H1 (cell line): Measurements from ENCODE around the gene PARD3. TPM values are rescaled to one million over a fixed set of nuclear protein-coding genes. Genes with fewer than 3 reads are reported as not detected.

ENCODE experiments used
- BCL11A ChIP-seq, 2 experiments: IDR thresholded peaks; one replicate each; pipeline ENCODE4 v1.6.1; 2011; ENCODE audit warnings: low read depth in 2 of 2, low read length in 2 of 2, mild to moderate bottlenecking in 2 of 2
- BRCA1 ChIP-seq: IDR thresholded peaks from 2 replicates; pipeline ENCODE4 v1.6.1; 2012; ENCODE audit warnings: low read depth, low read length, improper control_type of control experiment
- FOSL1 ChIP-seq: IDR thresholded peaks from 2 replicates; pipeline ENCODE4 v1.6.1; 2011; ENCODE audit warnings: mild to moderate bottlenecking, low read depth, low read length, moderate library complexity; ENCODE audit not compliant: insufficient read depth
- NANOG ChIP-seq: IDR thresholded peaks from 2 replicates; pipeline ENCODE4 v1.6.1; 2011; ENCODE audit warnings: low read length, low read depth, mild to moderate bottlenecking, inconsistent platforms; ENCODE audit not compliant: insufficient read depth, poor library complexity, severe bottlenecking
- RNF2 ChIP-seq: fragments of 200-900, 300-1000 bp; sonication (generic); IDR thresholded peaks from 2 replicates; pipeline ENCODE4 v1.7.1; 2016; ENCODE audit warnings: borderline replicate concordance, low read depth, mild to moderate bottlenecking, antibody characterized with exemption, low read length; ENCODE audit not compliant: poor library complexity, severe bottlenecking; ENCODE audit errors: missing control alignments
- SAP30 ChIP-seq: fragments of 300-600 bp; sonication (generic); IDR thresholded peaks from 2 replicates; pipeline ENCODE4 v1.7.1; 2012; ENCODE audit warnings: low read length, moderate library complexity, mild to moderate bottlenecking, inconsistent platforms; ENCODE audit not compliant: insufficient read depth, insufficient replicate concordance
- SIN3A ChIP-seq, 2 experiments: IDR thresholded peaks in 1 of 2; conservative IDR thresholded peaks in 1 of 2; 2 replicates each; pipeline ENCODE4 v1.6.1; 2011 to 2012; ENCODE audit warnings: low read length in 2 of 2, improper control_type of control experiment in 1 of 2, low read depth in 1 of 2, mild to moderate bottlenecking in 1 of 2
- SIX5 ChIP-seq: IDR thresholded peaks from 2 replicates; pipeline ENCODE4 v1.6.1; 2011; ENCODE audit warnings: mild to moderate bottlenecking, low read depth, low read length
- SP4 ChIP-seq: IDR thresholded peaks from 2 replicates; pipeline ENCODE4 v1.6.1; 2012; ENCODE audit warnings: low read length, inconsistent platforms
- TAF7 ChIP-seq: optimal IDR thresholded peaks from 2 replicates; pipeline ENCODE3; 2011; ENCODE audit warnings: low read depth, mild to moderate bottlenecking, inconsistent platforms, low read length, moderate library complexity, borderline replicate concordance
- TBP ChIP-seq: IDR thresholded peaks from 2 replicates; pipeline ENCODE4 v1.6.1; 2011; ENCODE audit warnings: low read depth, low read length, improper control_type of control experiment
- ZNF274 ChIP-seq: IDR thresholded peaks from 2 replicates; pipeline ENCODE4 v1.7.0; 2012; ENCODE audit warnings: low read length, borderline replicate concordance; ENCODE audit errors: extremely low read depth
- polyA plus RNA-seq, 7 experiments: library from polyadenylated mRNA; depleted of rRNA in 3 of 7; stranded (reverse) in 5 of 7; unstranded in 2 of 7; fragments of >200 nt in 5 of 7; fragments of 200-250 nt in 2 of 7; gene quantifications; 1 replicate in 5 of 7; 2 replicates in 1 of 7; 4 replicates in 1 of 7; pipeline versions ENCODE4 v1.2.1 to v1.2.3, GENCODE V29; 2011 to 2013; ENCODE audit warnings: missing spikeins in 2 of 7, mixed read lengths in 2 of 7
- total RNA-seq: library from RNA; stranded (reverse); fragmentation: NEBNext Ultra II Directional; extraction: Animal tissue kit (Norgen Biotek cat#: 25700); gene quantifications from 2 replicates; pipeline ENCODE4 v1.2.1, GENCODE V29; 2021
- TF ChIP-seq, protein P1 (sequence below): IDR thresholded peaks from 2 replicates; pipeline ENCODE4 v1.6.1; 2011; ENCODE audit warnings: low read length, improper control_type of control experiment
- TF ChIP-seq, protein P2 (sequence below): IDR thresholded peaks from 2 replicates; pipeline ENCODE4 v1.6.1; 2012; ENCODE audit warnings: low read length, inconsistent platforms

Gene PARD3
- total and polyA plus RNA-seq, 2 of the 8 experiments (the other 6 are each of a cell fraction or from before 2014, with no cell fraction given), result 19.7 to 49.1 TPM

DNA sequence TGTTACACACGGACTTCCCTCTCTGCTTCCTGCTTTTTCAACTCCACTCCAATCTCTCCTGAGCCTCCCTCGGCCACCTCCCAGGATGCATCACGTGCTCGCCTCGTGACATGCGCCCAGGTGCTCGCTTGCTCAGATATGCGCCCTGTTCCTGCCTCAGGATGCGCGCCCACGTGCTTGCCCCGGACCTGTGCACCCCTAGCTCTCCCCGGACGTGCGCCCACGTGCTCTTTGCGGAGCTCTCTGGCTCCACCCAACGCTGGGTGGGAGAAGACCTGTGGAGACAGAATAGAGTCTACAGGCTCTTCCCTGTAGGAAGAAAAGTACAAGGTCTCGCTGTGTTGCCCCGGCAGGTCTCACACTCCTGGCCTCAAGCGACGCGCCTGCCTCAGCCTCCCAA lies 23.1 kb downstream of the PARD3 start (continued):
- TF ChIP-seq TBP (no peak), BRCA1 (no peak), SAP30 (no peak), TAF7 (no peak), SIN3A (conservative IDR thresholded peaks at IDR 0.05 in 1 of 2, IDR thresholded peaks at IDR 0.05 in 1 of 2; ENCODE audit: low read depth in 1 of 2, low read length in 2 of 2) (no peak), SP4 (no peak), SIX5 (no peak), BCL11A (IDR thresholded peaks at IDR 0.05; ENCODE audit: low read depth in 2 of 2, low read length in 2 of 2) (no peak), ZNF274 (no peak), RNF2 (no peak), NANOG (no peak), FOSL1 (no peak)
- TF ChIP-seq, protein P1, sequence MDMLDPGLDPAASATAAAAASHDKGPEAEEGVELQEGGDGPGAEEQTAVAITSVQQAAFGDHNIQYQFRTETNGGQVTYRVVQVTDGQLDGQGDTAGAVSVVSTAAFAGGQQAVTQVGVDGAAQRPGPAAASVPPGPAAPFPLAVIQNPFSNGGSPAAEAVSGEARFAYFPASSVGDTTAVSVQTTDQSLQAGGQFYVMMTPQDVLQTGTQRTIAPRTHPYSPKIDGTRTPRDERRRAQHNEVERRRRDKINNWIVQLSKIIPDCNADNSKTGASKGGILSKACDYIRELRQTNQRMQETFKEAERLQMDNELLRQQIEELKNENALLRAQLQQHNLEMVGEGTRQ, result no peak
- TF ChIP-seq, protein P2, sequence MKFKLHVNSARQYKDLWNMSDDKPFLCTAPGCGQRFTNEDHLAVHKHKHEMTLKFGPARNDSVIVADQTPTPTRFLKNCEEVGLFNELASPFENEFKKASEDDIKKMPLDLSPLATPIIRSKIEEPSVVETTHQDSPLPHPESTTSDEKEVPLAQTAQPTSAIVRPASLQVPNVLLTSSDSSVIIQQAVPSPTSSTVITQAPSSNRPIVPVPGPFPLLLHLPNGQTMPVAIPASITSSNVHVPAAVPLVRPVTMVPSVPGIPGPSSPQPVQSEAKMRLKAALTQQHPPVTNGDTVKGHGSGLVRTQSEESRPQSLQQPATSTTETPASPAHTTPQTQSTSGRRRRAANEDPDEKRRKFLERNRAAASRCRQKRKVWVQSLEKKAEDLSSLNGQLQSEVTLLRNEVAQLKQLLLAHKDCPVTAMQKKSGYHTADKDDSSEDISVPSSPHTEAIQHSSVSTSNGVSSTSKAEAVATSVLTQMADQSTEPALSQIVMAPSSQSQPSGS, result no peak
